Erythroblast (primary cell): ENCODE results near the gene CAMK1D.

Experiments used
- GATA1 ChIP-seq: IDR thresholded peaks from 2 replicates; pipeline ENCODE4 v1.6.1; 2011; ENCODE audit warnings: low read depth, mild to moderate bottlenecking, control low read depth, low read length, moderate library complexity
- POLR2A ChIP-seq: IDR thresholded peaks from 2 replicates; pipeline ENCODE4 v1.6.1; 2011; ENCODE audit warnings: mild to moderate bottlenecking, low read length

- TF ChIP-seq POLR2A (no peak), GATA1 (no peak)
Observed at GRCh38 chr10:12631216-12631615, 281.9 kb downstream of the CAMK1D start.
